WTC11 (cell line): ENCODE data around the gene SMOC2. TPM values are rescaled to one million over a fixed set of nuclear protein-coding genes. Genes with fewer than 3 reads are reported as not detected.

Source experiments
- ATAC-seq: fragments of 200-7000 bp; cut with Tn5 transposase; 2 replicates; pipeline ENCODE4 v1.10.0; 2021; ENCODE audit warnings: mild to moderate bottlenecking, moderate library complexity
- CTCF ChIA-PET: fragments of 300-600 bp; sonication (Branson Sonifier 250); formaldehyde crosslinking; loops from one replicate; lab custom pipeline; 2021; ENCODE audit warnings: antibody characterized with exemption; lab: Charles Lee
- POLR2A ChIA-PET: fragments of 350-600 bp; sonication (Branson Sonifier 250); formaldehyde crosslinking; loops from one replicate; lab custom pipeline; 2021; ENCODE audit warnings: antibody characterized with exemption; lab: Charles Lee
- DNase-seq: peaks from one replicate; pipeline ENCODE4 v3.0.0; 2021; ENCODE audit warnings: low spot score
- H3K27ac Mint-ChIP-seq: 2 replicates; pipeline ENCODE4 v1.8.0; 2021; ENCODE audit warnings: mixed read lengths
- H3K27me3 Mint-ChIP-seq: 2 replicates; pipeline ENCODE4 v1.8.0; 2021; ENCODE audit warnings: low read depth, mild to moderate bottlenecking, moderate library complexity, mixed read lengths
- H3K36me3 Mint-ChIP-seq: 2 replicates; pipeline ENCODE4 v1.8.0; 2021; ENCODE audit warnings: mixed read lengths
- H3K4me1 Mint-ChIP-seq: 2 replicates; pipeline ENCODE4 v1.8.0; 2022; ENCODE audit warnings: mixed read lengths
- H3K4me3 Mint-ChIP-seq: 2 replicates; pipeline ENCODE4 v1.8.0; 2021; ENCODE audit warnings: mild to moderate bottlenecking, moderate library complexity, mixed read lengths
- H3K9me3 Mint-ChIP-seq: 2 replicates; pipeline ENCODE4 v1.8.0; 2021; ENCODE audit warnings: mixed read lengths
- CBFB ChIP-seq: sonication (generic); formaldehyde crosslinking; IDR thresholded peaks from 2 replicates; pipeline ENCODE4 v1.8.1; 2022; ENCODE audit warnings: mild to moderate bottlenecking, low read depth, missing genetic modification reagents
- EMX1 ChIP-seq: fragments of 250-450 bp; sonication (Bioruptor Pico); IDR thresholded peaks from 2 replicates; pipeline ENCODE4 v1.8.0; 2021; ENCODE audit warnings: mild to moderate bottlenecking
- ERG ChIP-seq: fragments of 250-450 bp; sonication (Bioruptor Pico); IDR thresholded peaks from 2 replicates; pipeline ENCODE4 v1.8.0; 2021; ENCODE audit warnings: mild to moderate bottlenecking
- ETV6 ChIP-seq: sonication (generic); formaldehyde crosslinking; IDR thresholded peaks from 2 replicates; pipeline ENCODE4 v1.8.1; 2022; ENCODE audit warnings: mild to moderate bottlenecking, missing genetic modification reagents
- FOXJ3 ChIP-seq: sonication (generic); formaldehyde crosslinking; IDR thresholded peaks from 2 replicates; pipeline ENCODE4 v1.9.0; 2021; ENCODE audit warnings: missing genetic modification reagents, mild to moderate bottlenecking, borderline replicate concordance
- FOXK1 ChIP-seq: sonication (generic); formaldehyde crosslinking; IDR thresholded peaks from 2 replicates; pipeline ENCODE4 v1.8.0; 2022; ENCODE audit warnings: mild to moderate bottlenecking, moderate library complexity, missing genetic modification reagents
- GRHL2 ChIP-seq: fragments of 250-450 bp; sonication (Bioruptor Pico); IDR thresholded peaks from 2 replicates; pipeline ENCODE4 v1.8.0; 2022; ENCODE audit warnings: mild to moderate bottlenecking, moderate library complexity; ENCODE audit not compliant: insufficient replicate concordance, severe bottlenecking
- GTF2I ChIP-seq: fragments of 250-450 bp; sonication (Bioruptor Pico); conservative IDR thresholded peaks from 2 replicates; pipeline ENCODE4 v1.4.0; 2021; ENCODE audit warnings: mild to moderate bottlenecking
- HMGA2 ChIP-seq: fragments of 250-450 bp; sonication (Bioruptor Pico); IDR thresholded peaks from 2 replicates; pipeline ENCODE4 v1.4.0; 2021; ENCODE audit warnings: mild to moderate bottlenecking, moderate library complexity
- MYBL2 ChIP-seq: sonication (generic); formaldehyde crosslinking; IDR thresholded peaks from 2 replicates; pipeline ENCODE4 v1.8.1; 2023; ENCODE audit warnings: mild to moderate bottlenecking, moderate library complexity, missing genetic modification reagents
- NFE2L1 ChIP-seq: sonication (generic); formaldehyde crosslinking; IDR thresholded peaks from 2 replicates; pipeline ENCODE4 v1.8.1; 2023; ENCODE audit warnings: missing genetic modification reagents
- NFYB ChIP-seq: sonication (generic); formaldehyde crosslinking; conservative IDR thresholded peaks from 2 replicates; pipeline ENCODE4 v1.8.0; 2022; ENCODE audit warnings: low read depth, missing genetic modification reagents
- NR1H2 ChIP-seq: sonication (generic); formaldehyde crosslinking; IDR thresholded peaks from 2 replicates; pipeline ENCODE4 v1.9.0; 2021; ENCODE audit warnings: mild to moderate bottlenecking, moderate library complexity, missing genetic modification reagents
- RORB ChIP-seq: fragments of 250-450 bp; sonication (Bioruptor Pico); IDR thresholded peaks from 2 replicates; pipeline ENCODE4 v1.9.0; 2021; ENCODE audit warnings: mild to moderate bottlenecking
- SP1 ChIP-seq: sonication (generic); formaldehyde crosslinking; conservative IDR thresholded peaks from 2 replicates; pipeline ENCODE4 v1.8.1; 2022; ENCODE audit warnings: missing genetic modification reagents
- TCF7 ChIP-seq: sonication (generic); formaldehyde crosslinking; IDR thresholded peaks from 2 replicates; pipeline ENCODE4 v1.8.0; 2022; ENCODE audit warnings: mild to moderate bottlenecking, low read depth, missing genetic modification reagents, moderate library complexity
- TP53 ChIP-seq: sonication (generic); formaldehyde crosslinking; IDR thresholded peaks from 2 replicates; pipeline ENCODE4 v1.8.1; 2023; ENCODE audit warnings: mild to moderate bottlenecking, missing genetic modification reagents
- ZNF416 ChIP-seq: fragments of 250-450 bp; sonication (Bioruptor Pico); IDR thresholded peaks from 2 replicates; pipeline ENCODE4 v1.9.0; 2021; ENCODE audit warnings: mild to moderate bottlenecking, inconsistent platforms
- ZNF512 ChIP-seq: sonication (generic); formaldehyde crosslinking; IDR thresholded peaks from 2 replicates; pipeline ENCODE4 v1.8.1; 2022; ENCODE audit warnings: missing genetic modification reagents, borderline replicate concordance
- total RNA-seq: library from RNA; stranded (reverse); gene quantifications from 3 replicates; pipeline ENCODE4 v1.2.3, GENCODE V29; 2021
- TF ChIP-seq, protein P1 (sequence below): fragments of 250-450 bp; sonication (Bioruptor Pico); IDR thresholded peaks from 2 replicates; pipeline ENCODE4 v1.9.0; 2021; ENCODE audit warnings: mild to moderate bottlenecking
- TF ChIP-seq, protein P2 (sequence below): sonication (generic); formaldehyde crosslinking; IDR thresholded peaks from 2 replicates; pipeline ENCODE4 v1.8.1; 2023; ENCODE audit warnings: mild to moderate bottlenecking, missing genetic modification reagents, moderate library complexity
- TF ChIP-seq, protein P3 (sequence below): sonication (generic); formaldehyde crosslinking; IDR thresholded peaks from 2 replicates; pipeline ENCODE4 v1.8.0; 2022; ENCODE audit warnings: missing genetic modification reagents
- TF ChIP-seq, protein P4 (sequence below): sonication (generic); formaldehyde crosslinking; IDR thresholded peaks from 2 replicates; pipeline ENCODE4 v1.8.1; 2022; ENCODE audit warnings: low read depth, missing genetic modification reagents, borderline replicate concordance

Gene SMOC2
- total RNA-seq, 1 experiment from 2014 or later = 3.9 TPM

GRCh38 chr6:168517742-168518347 lies 76.9 kb downstream of the SMOC2 start (continued):
- TF ChIP-seq ERG (CRISPR knock-in tag) (no peak), CBFB (CRISPR knock-in tag) (no peak), FOXK1 (CRISPR knock-in tag) (no peak), FOXJ3 (CRISPR knock-in tag) (no peak), NFE2L1 (CRISPR knock-in tag) (no peak)
- TF ChIP-seq, all 79 proteins: peak for 0

DNA sequence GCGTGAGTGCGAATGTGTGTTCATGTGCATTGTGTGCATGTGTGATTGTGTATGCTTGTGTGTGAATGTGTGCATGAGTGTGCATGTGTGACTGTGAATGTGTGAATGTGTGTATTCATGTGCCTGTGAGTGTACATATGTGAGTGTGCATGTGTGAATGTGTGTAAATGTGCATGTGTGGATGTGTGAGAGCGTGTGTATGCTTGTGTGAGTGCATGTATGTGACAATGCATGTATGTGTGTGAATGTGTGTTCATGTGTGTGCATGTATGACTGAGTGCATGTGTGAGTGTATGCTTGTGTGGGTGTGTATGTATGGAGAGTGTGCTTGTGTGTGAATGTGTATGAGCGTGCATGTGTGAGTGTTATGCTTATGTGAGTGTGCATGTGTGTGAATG lies 77.4 kb downstream of the SMOC2 start:
- H3K9me3 Mint-ChIP-seq = peaks cover 8% of the 10 kb centered on the region
- peaks cover 8% of the 10 kb centered on the region; the same call in 1 of the 2 replicates for H3K4me1 Mint-ChIP-seq
- H3K27me3 Mint-ChIP-seq = peaks cover 4% of the 10 kb centered on the region
- H3K27ac Mint-ChIP-seq = no peak overlapping the region
- no peak for DNase-seq
- no peak for ATAC-seq
- TF ChIP-seq ZNF416 (CRISPR knock-in tag) (no peak), GRHL2 (no peak), NFE2L1 (CRISPR knock-in tag) (no peak), ETV6 (no peak), TCF7 (CRISPR knock-in tag) (no peak), RORB (CRISPR knock-in tag) (no peak), ERG (CRISPR knock-in tag) (no peak), GTF2I (CRISPR knock-in tag) (no peak), TP53 (CRISPR knock-in tag) (no peak), SP1 (CRISPR knock-in tag) (no peak), NR1H2 (no peak), EMX1 (CRISPR knock-in tag) (no peak), HMGA2 (CRISPR knock-in tag) (no peak), NFYB (CRISPR knock-in tag) (no peak), MYBL2 (no peak), ZNF512 (CRISPR knock-in tag) (no peak)
- TF ChIP-seq, protein P1, sequence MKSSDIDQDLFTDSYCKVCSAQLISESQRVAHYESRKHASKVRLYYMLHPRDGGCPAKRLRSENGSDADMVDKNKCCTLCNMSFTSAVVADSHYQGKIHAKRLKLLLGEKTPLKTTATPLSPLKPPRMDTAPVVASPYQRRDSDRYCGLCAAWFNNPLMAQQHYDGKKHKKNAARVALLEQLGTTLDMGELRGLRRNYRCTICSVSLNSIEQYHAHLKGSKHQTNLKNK (CRISPR knock-in tag) = no peak
- TF ChIP-seq, protein P2, sequence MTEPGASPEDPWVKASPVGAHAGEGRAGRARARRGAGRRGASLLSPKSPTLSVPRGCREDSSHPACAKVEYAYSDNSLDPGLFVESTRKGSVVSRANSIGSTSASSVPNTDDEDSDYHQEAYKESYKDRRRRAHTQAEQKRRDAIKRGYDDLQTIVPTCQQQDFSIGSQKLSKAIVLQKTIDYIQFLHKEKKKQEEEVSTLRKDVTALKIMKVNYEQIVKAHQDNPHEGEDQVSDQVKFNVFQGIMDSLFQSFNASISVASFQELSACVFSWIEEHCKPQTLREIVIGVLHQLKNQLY (CRISPR knock-in tag) = no peak
- TF ChIP-seq, protein P3, sequence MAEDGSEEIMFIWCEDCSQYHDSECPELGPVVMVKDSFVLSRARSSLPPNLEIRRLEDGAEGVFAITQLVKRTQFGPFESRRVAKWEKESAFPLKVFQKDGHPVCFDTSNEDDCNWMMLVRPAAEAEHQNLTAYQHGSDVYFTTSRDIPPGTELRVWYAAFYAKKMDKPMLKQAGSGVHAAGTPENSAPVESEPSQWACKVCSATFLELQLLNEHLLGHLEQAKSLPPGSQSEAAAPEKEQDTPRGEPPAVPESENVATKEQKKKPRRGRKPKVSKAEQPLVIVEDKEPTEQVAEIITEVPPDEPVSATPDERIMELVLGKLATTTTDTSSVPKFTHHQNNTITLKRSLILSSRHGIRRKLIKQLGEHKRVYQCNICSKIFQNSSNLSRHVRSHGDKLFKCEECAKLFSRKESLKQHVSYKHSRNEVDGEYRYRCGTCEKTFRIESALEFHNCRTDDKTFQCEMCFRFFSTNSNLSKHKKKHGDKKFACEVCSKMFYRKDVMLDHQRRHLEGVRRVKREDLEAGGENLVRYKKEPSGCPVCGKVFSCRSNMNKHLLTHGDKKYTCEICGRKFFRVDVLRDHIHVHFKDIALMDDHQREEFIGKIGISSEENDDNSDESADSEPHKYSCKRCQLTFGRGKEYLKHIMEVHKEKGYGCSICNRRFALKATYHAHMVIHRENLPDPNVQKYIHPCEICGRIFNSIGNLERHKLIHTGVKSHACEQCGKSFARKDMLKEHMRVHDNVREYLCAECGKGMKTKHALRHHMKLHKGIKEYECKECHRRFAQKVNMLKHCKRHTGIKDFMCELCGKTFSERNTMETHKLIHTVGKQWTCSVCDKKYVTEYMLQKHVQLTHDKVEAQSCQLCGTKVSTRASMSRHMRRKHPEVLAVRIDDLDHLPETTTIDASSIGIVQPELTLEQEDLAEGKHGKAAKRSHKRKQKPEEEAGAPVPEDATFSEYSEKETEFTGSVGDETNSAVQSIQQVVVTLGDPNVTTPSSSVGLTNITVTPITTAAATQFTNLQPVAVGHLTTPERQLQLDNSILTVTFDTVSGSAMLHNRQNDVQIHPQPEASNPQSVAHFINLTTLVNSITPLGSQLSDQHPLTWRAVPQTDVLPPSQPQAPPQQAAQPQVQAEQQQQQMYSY (CRISPR knock-in tag) = no peak
- TF ChIP-seq, protein P4, sequence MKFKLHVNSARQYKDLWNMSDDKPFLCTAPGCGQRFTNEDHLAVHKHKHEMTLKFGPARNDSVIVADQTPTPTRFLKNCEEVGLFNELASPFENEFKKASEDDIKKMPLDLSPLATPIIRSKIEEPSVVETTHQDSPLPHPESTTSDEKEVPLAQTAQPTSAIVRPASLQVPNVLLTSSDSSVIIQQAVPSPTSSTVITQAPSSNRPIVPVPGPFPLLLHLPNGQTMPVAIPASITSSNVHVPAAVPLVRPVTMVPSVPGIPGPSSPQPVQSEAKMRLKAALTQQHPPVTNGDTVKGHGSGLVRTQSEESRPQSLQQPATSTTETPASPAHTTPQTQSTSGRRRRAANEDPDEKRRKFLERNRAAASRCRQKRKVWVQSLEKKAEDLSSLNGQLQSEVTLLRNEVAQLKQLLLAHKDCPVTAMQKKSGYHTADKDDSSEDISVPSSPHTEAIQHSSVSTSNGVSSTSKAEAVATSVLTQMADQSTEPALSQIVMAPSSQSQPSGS = no peak
- POLR2A ChIA-PET = no interaction called here
- no peaks in the 10 kb centered on the region for H3K36me3 Mint-ChIP-seq
- CTCF ChIA-PET = interaction anchor here (1.5 kb wide), 1 partner anchor 67 kb away, joined by 4 read pairs; no protein-coding TSS in a partner anchor
- H3K4me3 Mint-ChIP-seq = no peak overlapping the region
